WI38 (cell line): ENCODE data around the gene OR6F1.

Experiments used
- H3K4me3 ChIP-seq: 2 replicates; pipeline ENCODE4 v1.5.1; 2011; ENCODE audit warnings: low read depth, mild to moderate bottlenecking, control low read depth, low read length
- CTCF ChIP-seq: IDR thresholded peaks from 2 replicates; pipeline ENCODE4 v1.5.1; 2012; ENCODE audit warnings: low read depth, mild to moderate bottlenecking, control low read depth, low read length

Gene OR6F1

DNA sequence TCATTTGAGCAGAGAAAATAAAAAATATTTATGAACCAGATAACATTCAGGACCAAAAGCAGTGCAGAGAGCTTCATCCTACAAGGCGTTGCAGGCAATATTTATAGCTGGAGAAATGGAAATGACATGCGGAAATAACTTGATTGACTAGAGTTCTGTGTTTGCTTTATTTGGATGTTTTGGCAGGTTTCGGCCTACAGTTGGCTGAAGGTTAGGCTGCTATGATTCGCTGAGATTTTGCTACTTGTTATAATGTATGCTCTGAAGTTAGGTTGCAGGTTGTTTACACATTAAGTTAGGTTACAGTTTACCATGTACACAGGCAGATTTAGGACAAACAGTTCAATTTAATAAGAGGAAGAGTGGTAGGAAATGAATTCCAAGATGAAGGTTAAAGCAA, 36.3 kb downstream of the OR6F1 start:
- TF ChIP-seq CTCF: no peak
- no peak overlapping the region for H3K4me3 ChIP-seq

DNA sequence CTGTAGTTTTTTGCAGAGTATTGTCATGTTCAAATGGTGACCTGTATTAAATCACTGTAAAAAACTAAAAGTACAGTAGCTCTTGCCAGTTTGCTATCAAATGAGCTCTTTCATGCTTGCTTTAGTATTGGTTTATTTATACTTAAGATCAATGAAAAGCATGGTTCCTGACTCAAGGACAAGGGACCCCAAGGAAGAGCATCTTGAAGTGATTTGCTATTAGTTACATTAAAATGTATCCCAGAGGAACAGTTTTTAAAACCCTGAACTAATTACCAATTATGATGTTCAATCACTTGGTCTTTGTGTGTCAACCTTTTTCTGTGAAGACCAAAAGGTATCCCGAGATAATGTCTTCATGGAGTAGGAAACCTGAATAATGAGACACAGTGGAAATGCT, 36.8 kb downstream of the OR6F1 start, which contains the start of gene OR13G1:
OR13G1 (minus strand) TSS at position 101 of the 400 bp plus-strand sequence. CDS start 6,698 bp downstream, outside the sequence.
- H3K4me3 ChIP-seq: no peak within 1 kb of the TSS
- no peak for TF ChIP-seq CTCF

DNA sequence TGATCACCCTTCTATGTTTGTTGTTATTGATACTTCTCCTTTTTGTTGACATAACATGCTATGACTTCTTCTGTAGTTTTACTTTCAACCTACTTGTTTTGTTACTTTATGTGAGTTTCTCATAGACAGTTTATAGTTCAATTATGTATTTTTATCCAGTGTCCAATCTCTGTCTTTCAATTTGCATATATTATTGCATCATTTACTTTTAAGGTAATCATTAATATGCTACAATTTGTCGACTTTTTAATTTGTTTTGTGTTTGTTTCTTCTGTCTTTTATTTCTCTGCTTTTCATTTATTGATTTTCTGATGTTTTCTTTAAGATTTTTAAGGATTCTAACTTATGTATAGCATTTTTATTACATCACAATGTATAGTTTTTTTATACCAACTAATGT, 47.2 kb downstream of the OR6F1 start:
- no peak for TF ChIP-seq CTCF
- H3K4me3 ChIP-seq: no peak overlapping the region
